OCI-LY3 (cell line): Measurements from ENCODE around the gene CCDC158.

Source experiments
- H2AFZ ChIP-seq: fragments of 200-600, 300-600 bp; shearing (Covaris generic); 2 replicates; pipeline ENCODE4 v1.6.0; 2014; ENCODE audit warnings: antibody characterized with exemption, low read depth, low read length
- H3K27ac ChIP-seq: fragments of 200-600, 300-600 bp; sonication (generic); 2 replicates; pipeline ENCODE4 v1.5.1; 2014; ENCODE audit warnings: mild to moderate bottlenecking, low read length, moderate library complexity, mixed read lengths
- H3K27me3 ChIP-seq: fragments of 200-600, 300-600 bp; sonication (generic); 2 replicates; pipeline ENCODE4 v1.6.1; 2014; ENCODE audit warnings: low read depth, low read length, mixed read lengths
- H3K36me3 ChIP-seq: fragments of 200-600, 300-600 bp; sonication (generic); replicated peaks from 2 replicates; pipeline ENCODE3; 2014; ENCODE audit warnings: low read depth, low read length, mixed read lengths
- H3K4me1 ChIP-seq: fragments of 300-600, 200-600 bp; sonication (generic); 2 replicates; pipeline ENCODE4 v1.6.1; 2014; ENCODE audit warnings: low read length, mixed read lengths
- H3K4me2 ChIP-seq: fragments of 200-600, 300-600 bp; sonication (generic); 2 replicates; pipeline ENCODE4 v1.6.1; 2014; ENCODE audit warnings: low read length, mixed read lengths
- H3K4me3 ChIP-seq: fragments of 300-600, 200-600 bp; sonication (generic); 2 replicates; pipeline ENCODE4 v1.5.1; 2014; ENCODE audit warnings: antibody characterized with exemption, mild to moderate bottlenecking, low read length, moderate library complexity
- H3K79me2 ChIP-seq: fragments of 300-600, 200-600 bp; shearing (Covaris generic); 2 replicates; pipeline ENCODE4 v1.6.1; 2014; ENCODE audit warnings: mild to moderate bottlenecking, low read length, mixed read lengths
- H3K9ac ChIP-seq: fragments of 300-600, 200-600 bp; shearing (Covaris generic); 2 replicates; pipeline ENCODE4 v1.6.0; 2014; ENCODE audit warnings: mild to moderate bottlenecking, low read length, moderate library complexity
- H3K9me3 ChIP-seq: fragments of 200-600, 300-600 bp; shearing (Covaris generic); 2 replicates; pipeline ENCODE4 v1.6.1; 2014; ENCODE audit warnings: low read length, mixed read lengths; ENCODE audit not compliant: insufficient read depth
- H4K20me1 ChIP-seq: fragments of 200-600, 300-600 bp; sonication (generic); 2 replicates; pipeline ENCODE4 v1.6.1; 2016; ENCODE audit warnings: low read length, mixed read lengths; ENCODE audit not compliant: insufficient read depth
- EZH2phosphoT487 ChIP-seq: fragments of 200-600 bp; shearing (Covaris generic); IDR thresholded peaks from 2 replicates; pipeline ENCODE4 v1.6.1; 2018; ENCODE audit warnings: antibody characterized with exemption, mixed run types, low read depth
- TF ChIP-seq, protein P1 (sequence below): fragments of 200-600, 300-600 bp; sonication (generic); IDR thresholded peaks from 2 replicates; pipeline ENCODE4 v1.5.1; 2014; ENCODE audit warnings: antibody characterized with exemption, low read length, low read depth

The CCDC158 gene

GRCh38 chr4:76313547-76313946 is 107.4 kb downstream of the CCDC158 start:
- H3K9me3 ChIP-seq = peaks cover 16% of the 10 kb centered on the region; the same call in 1 of the 2 replicates
- H3K79me2 ChIP-seq = no peaks in the 10 kb centered on the region
- 0 out of 2 replicates have a peak, but pooled peaks cover 4% of the 10 kb centered on the region for H3K27me3 ChIP-seq
- no peak overlapping the region for H3K27ac ChIP-seq
- no peaks in the 10 kb centered on the region for H4K20me1 ChIP-seq
- no peak overlapping the region for H3K9ac ChIP-seq
- H3K4me3 ChIP-seq = no peak overlapping the region
- H3K4me2 ChIP-seq = no peak overlapping the region
- TF ChIP-seq, protein P1, sequence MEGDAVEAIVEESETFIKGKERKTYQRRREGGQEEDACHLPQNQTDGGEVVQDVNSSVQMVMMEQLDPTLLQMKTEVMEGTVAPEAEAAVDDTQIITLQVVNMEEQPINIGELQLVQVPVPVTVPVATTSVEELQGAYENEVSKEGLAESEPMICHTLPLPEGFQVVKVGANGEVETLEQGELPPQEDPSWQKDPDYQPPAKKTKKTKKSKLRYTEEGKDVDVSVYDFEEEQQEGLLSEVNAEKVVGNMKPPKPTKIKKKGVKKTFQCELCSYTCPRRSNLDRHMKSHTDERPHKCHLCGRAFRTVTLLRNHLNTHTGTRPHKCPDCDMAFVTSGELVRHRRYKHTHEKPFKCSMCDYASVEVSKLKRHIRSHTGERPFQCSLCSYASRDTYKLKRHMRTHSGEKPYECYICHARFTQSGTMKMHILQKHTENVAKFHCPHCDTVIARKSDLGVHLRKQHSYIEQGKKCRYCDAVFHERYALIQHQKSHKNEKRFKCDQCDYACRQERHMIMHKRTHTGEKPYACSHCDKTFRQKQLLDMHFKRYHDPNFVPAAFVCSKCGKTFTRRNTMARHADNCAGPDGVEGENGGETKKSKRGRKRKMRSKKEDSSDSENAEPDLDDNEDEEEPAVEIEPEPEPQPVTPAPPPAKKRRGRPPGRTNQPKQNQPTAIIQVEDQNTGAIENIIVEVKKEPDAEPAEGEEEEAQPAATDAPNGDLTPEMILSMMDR = no peak
- no peak for TF ChIP-seq EZH2phosphoT487
- H3K4me1 ChIP-seq = 0 out of 2 replicates have a peak, but pooled peaks cover 8% of the 10 kb centered on the region
- peaks cover 4% of the 10 kb centered on the region for H3K36me3 ChIP-seq
- no peak overlapping the region for H2AFZ ChIP-seq

DNA sequence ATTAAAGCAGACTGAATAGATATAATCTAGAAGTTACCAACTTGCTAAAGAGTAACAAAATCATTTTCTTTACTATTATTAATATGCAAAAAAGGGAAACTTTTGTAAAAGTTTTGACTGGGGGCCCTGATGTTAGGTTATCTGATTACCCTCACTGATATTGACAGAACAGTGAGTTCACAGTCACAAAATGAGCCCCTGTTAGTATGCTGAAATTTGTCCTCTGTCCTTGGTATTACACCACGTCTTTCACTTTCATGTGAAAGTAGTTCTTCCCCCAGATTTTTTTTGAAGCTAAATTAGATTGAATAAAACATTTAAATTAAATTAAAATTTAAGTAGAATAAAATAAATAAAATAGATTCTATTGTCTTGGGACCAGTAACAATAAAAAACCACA is 108.5 kb downstream of the CCDC158 start:
- no peak overlapping the region for H3K4me2 ChIP-seq

GRCh38 chr4:76311896-76312331 is 109.0 kb downstream of the CCDC158 start:
- Histone ChIP-seq H3K4me1 (0 out of 2 replicates have a peak, but pooled peaks cover 8% of the 10 kb centered on the region), H2AFZ (no peak overlapping the region), H3K4me3 (no peak overlapping the region)

More for the DNA sequence above, 108.5 kb downstream of the CCDC158 start:
- TF ChIP-seq EZH2phosphoT487 = no peak
- TF ChIP-seq, protein P1 = no peak
- Histone ChIP-seq H3K79me2 (no peaks in the 10 kb centered on the region), H3K27me3 (0 out of 2 replicates have a peak, but pooled peaks cover 4% of the 10 kb centered on the region), H4K20me1 (no peaks in the 10 kb centered on the region), H2AFZ (no peak overlapping the region), H3K27ac (no peak overlapping the region), H3K36me3 (peaks cover 4% of the 10 kb centered on the region), H3K9me3 (peaks cover 16% of the 10 kb centered on the region; the same call in 1 of the 2 replicates), H3K4me3 (no peak overlapping the region), H3K9ac (no peak overlapping the region), H3K4me1 (0 out of 2 replicates have a peak, but pooled peaks cover 8% of the 10 kb centered on the region)

GRCh38 chr4:76310683-76311082 is 110.3 kb downstream of the CCDC158 start:
- peaks cover 2% of the 10 kb centered on the region; the same call in 1 of the 2 replicates for H3K9me3 ChIP-seq
- TF ChIP-seq, protein P1 = no peak
- no peak for TF ChIP-seq EZH2phosphoT487

More at GRCh38 chr4:76311896-76312331, 109.0 kb downstream of the CCDC158 start:
- H3K79me2 ChIP-seq = no peaks in the 10 kb centered on the region
- no peak overlapping the region for H3K4me2 ChIP-seq
- H3K9ac ChIP-seq = no peak overlapping the region
- TF ChIP-seq, protein P1 = no peak
- no peak for TF ChIP-seq EZH2phosphoT487
- H3K27me3 ChIP-seq = 0 out of 2 replicates have a peak, but pooled peaks cover 4% of the 10 kb centered on the region
- no peak overlapping the region for H3K27ac ChIP-seq
- H3K36me3 ChIP-seq = peaks cover 4% of the 10 kb centered on the region
- H4K20me1 ChIP-seq = no peaks in the 10 kb centered on the region
- peaks cover 12% of the 10 kb centered on the region; the same call in 1 of the 2 replicates for H3K9me3 ChIP-seq

More at GRCh38 chr4:76310683-76311082, 110.3 kb downstream of the CCDC158 start:
- H3K27ac ChIP-seq = no peak overlapping the region
- no peak overlapping the region for H3K9ac ChIP-seq
- H2AFZ ChIP-seq = no peak overlapping the region
- H3K4me1 ChIP-seq = 0 out of 2 replicates have a peak, but pooled peaks cover 8% of the 10 kb centered on the region
- no peak overlapping the region for H3K4me2 ChIP-seq
- no peaks in the 10 kb centered on the region for H3K79me2 ChIP-seq
- H4K20me1 ChIP-seq = no peaks in the 10 kb centered on the region
- H3K4me3 ChIP-seq = no peak overlapping the region
- peaks cover 2% of the 10 kb centered on the region for H3K36me3 ChIP-seq
- H3K27me3 ChIP-seq = 0 out of 2 replicates have a peak, but pooled peaks cover 4% of the 10 kb centered on the region
